ENCODE data around the gene OR2A14. TPM values are rescaled to one million over a fixed set of nuclear protein-coding genes. Genes with fewer than 3 reads are reported as not detected.

The OR2A14 gene
- total RNA-seq, 1 experiment from 2014 or later: not detected

DNA sequence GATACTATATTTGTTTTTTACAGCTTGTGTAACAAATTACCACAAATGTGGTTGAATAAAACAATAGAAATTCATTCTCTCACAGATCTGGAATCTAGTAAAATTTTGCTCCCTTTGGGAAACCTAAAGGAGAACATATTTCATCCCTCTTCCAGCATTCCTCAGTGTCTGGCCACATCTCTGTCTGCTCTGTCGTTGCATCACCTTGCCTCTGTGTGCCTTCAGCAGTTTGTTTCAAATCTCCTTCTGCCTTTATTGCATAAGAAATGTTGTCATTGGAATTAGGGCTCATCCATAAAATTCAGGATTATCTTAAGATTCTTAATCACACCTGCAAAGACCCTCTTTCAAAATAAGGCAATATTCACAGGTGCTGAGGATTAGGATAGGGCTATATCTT is 14.5 kb downstream of the OR2A14 start:
- TF ChIP-seq, protein P1, sequence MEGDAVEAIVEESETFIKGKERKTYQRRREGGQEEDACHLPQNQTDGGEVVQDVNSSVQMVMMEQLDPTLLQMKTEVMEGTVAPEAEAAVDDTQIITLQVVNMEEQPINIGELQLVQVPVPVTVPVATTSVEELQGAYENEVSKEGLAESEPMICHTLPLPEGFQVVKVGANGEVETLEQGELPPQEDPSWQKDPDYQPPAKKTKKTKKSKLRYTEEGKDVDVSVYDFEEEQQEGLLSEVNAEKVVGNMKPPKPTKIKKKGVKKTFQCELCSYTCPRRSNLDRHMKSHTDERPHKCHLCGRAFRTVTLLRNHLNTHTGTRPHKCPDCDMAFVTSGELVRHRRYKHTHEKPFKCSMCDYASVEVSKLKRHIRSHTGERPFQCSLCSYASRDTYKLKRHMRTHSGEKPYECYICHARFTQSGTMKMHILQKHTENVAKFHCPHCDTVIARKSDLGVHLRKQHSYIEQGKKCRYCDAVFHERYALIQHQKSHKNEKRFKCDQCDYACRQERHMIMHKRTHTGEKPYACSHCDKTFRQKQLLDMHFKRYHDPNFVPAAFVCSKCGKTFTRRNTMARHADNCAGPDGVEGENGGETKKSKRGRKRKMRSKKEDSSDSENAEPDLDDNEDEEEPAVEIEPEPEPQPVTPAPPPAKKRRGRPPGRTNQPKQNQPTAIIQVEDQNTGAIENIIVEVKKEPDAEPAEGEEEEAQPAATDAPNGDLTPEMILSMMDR (IDR thresholded peaks at IDR 0.05; ENCODE audit: unreplicated experiment): no peak
- intact Hi-C loops (cut with micrococcal nuclease): no loop called here
- H3K36me3 Mint-ChIP-seq (ENCODE audit: insufficient read depth, unreplicated experiment): no peaks in the 10 kb centered on the region
- H3K27me3 Mint-ChIP-seq (ENCODE audit: insufficient read depth, unreplicated experiment): no peaks in the 10 kb centered on the region
- H3K9me3 Mint-ChIP-seq (ENCODE audit: unreplicated experiment): no peaks in the 10 kb centered on the region
- ChIA-PET CTCF (interaction anchor here (3.7 kb wide), 1 partner anchor 10 kb away, joined by 14 read pairs; no protein-coding TSS in a partner anchor), POLR2A (no interaction called here)
- DNase-seq (ENCODE audit: unreplicated experiment): peak; percentile 12
- BruUV-seq (replicated peaks): no TSS peak
- H3K4me1 Mint-ChIP-seq (ENCODE audit: insufficient read depth, unreplicated experiment): no peaks in the 10 kb centered on the region
- H3K4me3 Mint-ChIP-seq (ENCODE audit: unreplicated experiment): no peak overlapping the region
- H3K27ac Mint-ChIP-seq (ENCODE audit: low read depth, unreplicated experiment): no peak overlapping the region

- Mint-ChIP-seq H3K9me3 (ENCODE audit: unreplicated experiment) (no peaks in the 10 kb centered on the region), H3K27me3 (ENCODE audit: insufficient read depth, unreplicated experiment) (no peaks in the 10 kb centered on the region), H3K27ac (ENCODE audit: low read depth, unreplicated experiment) (no peak overlapping the region), H3K36me3 (ENCODE audit: insufficient read depth, unreplicated experiment) (peaks cover 2% of the 10 kb centered on the region), H3K4me1 (ENCODE audit: insufficient read depth, unreplicated experiment) (no peaks in the 10 kb centered on the region), H3K4me3 (ENCODE audit: unreplicated experiment) (no peak overlapping the region)
- no TSS peak for BruUV-seq (replicated peaks)
- CTCF ChIA-PET: no interaction called here
- TF ChIP-seq, protein P1 (IDR thresholded peaks at IDR 0.05; ENCODE audit: unreplicated experiment): no peak
- no peak for DNase-seq (ENCODE audit: unreplicated experiment)
- intact Hi-C loops (cut with micrococcal nuclease): no loop called here
- POLR2A ChIA-PET: no interaction called here
These were observed 19.2 kb downstream of the OR2A14 start for GRCh38 chr7:144142187-144142586.

DNA sequence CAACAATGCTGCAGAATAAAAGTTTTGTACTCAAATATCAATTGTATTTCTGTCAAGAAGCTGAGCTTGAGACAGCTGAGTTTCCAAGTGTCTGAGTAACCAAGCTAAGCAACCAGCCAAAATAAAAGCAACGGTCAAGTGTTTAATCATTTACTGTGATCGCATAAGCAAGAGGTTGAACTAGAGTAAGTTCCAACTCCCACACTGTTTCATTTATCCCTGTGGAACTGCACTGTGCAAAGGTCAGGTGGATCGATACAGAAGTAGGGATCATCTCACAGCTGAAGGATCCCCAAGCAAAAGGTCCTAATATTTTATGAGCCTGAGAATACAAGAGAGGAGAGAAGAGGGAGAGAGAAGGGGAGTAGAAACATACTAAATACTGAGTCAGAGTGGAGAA is 21.4 kb downstream of the OR2A14 start:
- H3K4me3 Mint-ChIP-seq (ENCODE audit: unreplicated experiment): no peak overlapping the region
- BruUV-seq (replicated peaks): no TSS peak
- peaks cover 5% of the 10 kb centered on the region for H3K36me3 Mint-ChIP-seq (ENCODE audit: insufficient read depth, unreplicated experiment)
- H3K27ac Mint-ChIP-seq (ENCODE audit: low read depth, unreplicated experiment): no peak overlapping the region
- peaks cover 21% of the 10 kb centered on the region for H3K9me3 Mint-ChIP-seq (ENCODE audit: unreplicated experiment)
- CTCF ChIA-PET: no interaction called here
- intact Hi-C loops (cut with micrococcal nuclease): no loop called here
- no peaks in the 10 kb centered on the region for H3K27me3 Mint-ChIP-seq (ENCODE audit: insufficient read depth, unreplicated experiment)
- no peaks in the 10 kb centered on the region for H3K4me1 Mint-ChIP-seq (ENCODE audit: insufficient read depth, unreplicated experiment)
- no peak for DNase-seq (ENCODE audit: unreplicated experiment)
- TF ChIP-seq, protein P1 (IDR thresholded peaks at IDR 0.05; ENCODE audit: unreplicated experiment): no peak
- POLR2A ChIA-PET: no interaction called here

GRCh38 chr7:144148224-144148827 is 25.4 kb downstream of the OR2A14 start:
- no peak overlapping the region for H3K27ac Mint-ChIP-seq (ENCODE audit: low read depth, unreplicated experiment)

More at GRCh38 chr7:144148224-144148827, 25.4 kb downstream of the OR2A14 start:
- DNase-seq (ENCODE audit: unreplicated experiment): no peak
- Mint-ChIP-seq H3K36me3 (ENCODE audit: insufficient read depth, unreplicated experiment) (peaks cover 5% of the 10 kb centered on the region), H3K9me3 (ENCODE audit: unreplicated experiment) (peaks cover 23% of the 10 kb centered on the region), H3K4me1 (ENCODE audit: insufficient read depth, unreplicated experiment) (no peaks in the 10 kb centered on the region), H3K27me3 (ENCODE audit: insufficient read depth, unreplicated experiment) (peaks cover 15% of the 10 kb centered on the region), H3K4me3 (ENCODE audit: unreplicated experiment) (no peak overlapping the region)
- TF ChIP-seq, protein P1 (IDR thresholded peaks at IDR 0.05; ENCODE audit: unreplicated experiment): no peak
- BruUV-seq (replicated peaks): no TSS peak
- ChIA-PET POLR2A (no interaction called here), CTCF (no interaction called here)
- intact Hi-C loops (cut with micrococcal nuclease): no loop called here
